LNCaP clone FGC (cell line): ENCODE measurements around the gene BUD31.
"Not testable (repeated sequence)": the region's sequence is repeated elsewhere in the genome, so short reads cannot be mapped to it uniquely, and the experiment has no call there.

Source experiments
- DNase-seq: peaks from one replicate; pipeline ENCODE4 v3.0.0-alpha.2; 2011; ENCODE audit warnings: low read depth
- H3K4me3 ChIP-seq: 2 replicates; pipeline ENCODE4 v1.5.1; 2011; ENCODE audit warnings: mild to moderate bottlenecking, low read depth, low read length, control low read depth
- CTCF ChIP-seq: IDR thresholded peaks from 2 replicates; pipeline ENCODE4 v1.5.1; 2012; ENCODE audit warnings: mild to moderate bottlenecking; ENCODE audit not compliant: control insufficient read depth, insufficient read depth; ENCODE audit errors: extremely low read depth

Gene BUD31

DNA sequence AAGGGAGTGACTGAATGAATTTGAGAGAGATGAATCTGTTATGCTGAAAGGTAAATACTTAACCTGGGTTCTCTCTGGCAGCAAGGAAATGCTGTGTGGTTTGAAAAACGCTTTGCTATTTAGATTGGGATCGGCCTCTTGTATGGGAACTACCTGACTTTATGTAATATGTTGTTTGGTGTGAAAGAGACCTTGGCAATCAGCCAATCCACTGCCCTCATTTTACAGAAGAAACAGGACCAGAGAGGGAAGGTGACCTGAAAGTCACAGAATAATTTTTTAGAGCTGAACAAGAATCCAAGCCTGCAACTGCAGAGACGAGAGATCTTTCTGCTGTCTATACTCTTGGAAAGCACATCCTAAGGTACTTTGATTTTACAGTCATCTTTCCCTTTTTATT, 1.0 kb downstream of the BUD31 start:
- H3K4me3 ChIP-seq, result peak overlapping the region; percentile 93
- no peak for TF ChIP-seq CTCF
- no peak for DNase-seq

DNA sequence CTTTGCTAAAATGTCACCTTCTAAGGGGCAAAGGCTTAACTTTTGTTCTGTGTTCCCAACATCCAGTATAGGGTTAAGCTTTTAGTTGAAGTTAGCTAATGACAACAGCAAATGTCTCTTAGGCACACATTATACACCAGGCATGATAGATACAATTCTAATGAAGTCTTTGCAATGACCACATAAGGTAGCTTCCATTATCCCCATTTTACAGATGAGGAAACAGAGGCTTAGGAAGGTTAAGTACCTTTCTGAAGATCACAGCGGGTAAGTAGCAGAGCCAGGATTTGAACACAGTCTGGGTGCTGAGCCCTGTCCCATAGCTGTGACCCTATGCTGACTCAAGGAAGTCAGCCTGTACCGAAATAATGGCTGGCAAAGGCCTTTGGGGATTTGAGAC, 1.9 kb downstream of the BUD31 start:
- DNase-seq, result no peak
- H3K4me3 ChIP-seq, result no peak overlapping the region
- TF ChIP-seq CTCF, result no peak

GRCh38 chr7:99415513-99416127, 6.9 kb downstream of the BUD31 start:
- not testable (repeated sequence) for DNase-seq
- peak; percentile 65 for TF ChIP-seq CTCF

GRCh38 chr7:99418260-99418659, 9.5 kb downstream of the BUD31 start:
- no peak for TF ChIP-seq CTCF
- H3K4me3 ChIP-seq, result no peak overlapping the region
- no peak for DNase-seq

More at GRCh38 chr7:99415513-99416127, 6.9 kb downstream of the BUD31 start:
- not testable (repeated sequence) for H3K4me3 ChIP-seq

- H3K4me3 ChIP-seq, result no peak overlapping the region
- TF ChIP-seq CTCF, result no peak
- no peak for DNase-seq
Measured at GRCh38 chr7:99419323-99420021, 10.7 kb downstream of the BUD31 start.

- no peak overlapping the region for H3K4me3 ChIP-seq
- DNase-seq, result no peak
- no peak for TF ChIP-seq CTCF
Measured at GRCh38 chr7:99420213-99420612, 11.4 kb downstream of the BUD31 start.
